GM13977 (cell line): ENCODE measurements around the gene RASSF9.

ENCODE experiments used
- DNase-seq: peaks from one replicate; pipeline ENCODE4 v3.0.0; 2012; ENCODE audit warnings: low spot score
- in situ Hi-C: fragments of 300-500 bp; cut with MboI; formaldehyde crosslinking; loops from one replicate; pipeline ENCODE4 v1.12.0; 2022; ENCODE audit warnings: low sequenced_read_pairs, low pct_unique_long_range_greater_than_20kb, mixed read lengths, inconsistent platforms; ENCODE audit not compliant: unreplicated experiment
- TF ChIP-seq, protein P1 (sequence below): IDR thresholded peaks from 2 replicates; pipeline ENCODE4 v1.5.1; 2012; ENCODE audit warnings: mild to moderate bottlenecking, control low read depth; ENCODE audit not compliant: insufficient read depth; ENCODE audit errors: extremely low read depth, missing control alignments

Gene RASSF9

DNA sequence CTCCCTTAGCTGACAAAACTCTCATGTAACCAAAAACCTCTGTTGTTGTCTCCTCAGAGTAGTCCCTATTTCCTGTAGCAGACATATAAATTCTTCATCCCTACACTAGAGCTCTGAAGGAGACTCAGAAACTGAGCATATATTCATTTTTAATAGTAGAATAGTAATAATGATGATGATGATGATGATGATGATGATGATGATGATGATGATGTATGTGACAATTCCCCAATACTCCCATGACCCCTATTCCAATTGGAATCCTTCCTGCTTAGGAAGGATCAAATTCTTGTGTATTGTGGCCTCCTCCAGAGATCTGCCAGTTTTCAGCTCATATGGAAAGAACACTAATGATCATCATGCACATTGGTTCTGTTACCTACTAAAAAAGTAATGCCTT, 26.7 kb downstream of the RASSF9 start:
- in situ Hi-C loops, result no loop called here
- TF ChIP-seq, protein P1, sequence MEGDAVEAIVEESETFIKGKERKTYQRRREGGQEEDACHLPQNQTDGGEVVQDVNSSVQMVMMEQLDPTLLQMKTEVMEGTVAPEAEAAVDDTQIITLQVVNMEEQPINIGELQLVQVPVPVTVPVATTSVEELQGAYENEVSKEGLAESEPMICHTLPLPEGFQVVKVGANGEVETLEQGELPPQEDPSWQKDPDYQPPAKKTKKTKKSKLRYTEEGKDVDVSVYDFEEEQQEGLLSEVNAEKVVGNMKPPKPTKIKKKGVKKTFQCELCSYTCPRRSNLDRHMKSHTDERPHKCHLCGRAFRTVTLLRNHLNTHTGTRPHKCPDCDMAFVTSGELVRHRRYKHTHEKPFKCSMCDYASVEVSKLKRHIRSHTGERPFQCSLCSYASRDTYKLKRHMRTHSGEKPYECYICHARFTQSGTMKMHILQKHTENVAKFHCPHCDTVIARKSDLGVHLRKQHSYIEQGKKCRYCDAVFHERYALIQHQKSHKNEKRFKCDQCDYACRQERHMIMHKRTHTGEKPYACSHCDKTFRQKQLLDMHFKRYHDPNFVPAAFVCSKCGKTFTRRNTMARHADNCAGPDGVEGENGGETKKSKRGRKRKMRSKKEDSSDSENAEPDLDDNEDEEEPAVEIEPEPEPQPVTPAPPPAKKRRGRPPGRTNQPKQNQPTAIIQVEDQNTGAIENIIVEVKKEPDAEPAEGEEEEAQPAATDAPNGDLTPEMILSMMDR, result no peak
- no peak for DNase-seq

DNA sequence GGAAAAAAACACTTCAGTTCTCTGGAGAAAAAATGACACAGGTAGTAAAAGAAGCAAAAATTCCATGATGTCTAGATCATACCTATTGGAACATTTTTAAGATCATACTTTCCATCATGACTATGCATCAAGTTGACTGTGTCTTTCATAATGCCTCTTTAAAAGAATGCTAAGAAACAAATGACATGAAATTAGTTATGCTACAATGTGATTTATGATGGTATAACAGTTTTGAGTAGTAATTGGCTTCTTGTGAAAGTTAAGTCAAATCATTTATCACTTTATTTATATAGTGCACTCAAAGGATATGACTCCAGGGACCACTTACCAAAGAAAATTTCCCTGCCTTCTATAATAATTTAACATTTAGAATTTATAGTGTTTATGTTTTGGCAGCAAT, 28.5 kb downstream of the RASSF9 start:
- DNase-seq, result no peak
- in situ Hi-C loops, result no loop called here
- TF ChIP-seq, protein P1, result no peak

DNA sequence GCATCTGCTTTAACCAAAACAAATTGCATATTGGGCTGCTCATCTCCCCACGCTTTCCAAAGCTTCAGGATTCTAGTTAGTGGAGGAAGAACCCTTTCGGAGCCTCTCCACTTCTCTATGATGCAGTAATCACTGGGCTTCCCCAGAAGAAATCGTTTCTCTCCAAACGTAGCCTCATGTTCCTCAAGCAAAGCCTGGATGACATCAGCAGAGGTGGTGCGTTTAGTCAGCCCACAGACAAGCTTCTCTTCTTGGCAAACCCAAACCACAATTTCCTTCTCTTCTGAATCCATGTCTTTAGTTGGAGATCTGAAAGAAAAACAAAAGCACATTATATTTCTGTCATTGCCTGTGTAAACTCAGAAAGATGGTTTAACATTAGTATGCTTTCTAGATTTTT, 30.6 kb downstream of the RASSF9 start:
- in situ Hi-C loops, result no loop called here
- DNase-seq, result no peak
- TF ChIP-seq, protein P1, result no peak

DNA sequence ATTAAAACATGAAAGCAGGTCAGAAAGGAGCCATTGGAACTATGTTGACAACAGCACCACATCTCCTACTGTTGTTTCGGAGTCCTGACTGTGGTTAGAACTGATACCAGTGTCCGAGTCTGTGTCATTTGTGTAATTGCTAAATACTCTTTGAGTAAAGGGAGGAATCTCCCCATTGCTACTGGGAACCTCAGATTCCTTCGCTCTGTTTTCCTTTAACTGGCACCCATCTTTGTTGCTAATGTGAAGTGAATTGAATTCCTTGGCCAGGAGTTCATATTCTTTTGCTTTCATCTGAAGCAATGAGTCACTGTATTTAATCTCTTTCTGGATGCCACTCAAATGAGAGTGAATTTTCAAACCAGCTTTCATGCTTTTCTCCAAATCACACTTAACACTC, 31.5 kb downstream of the RASSF9 start:
- TF ChIP-seq, protein P1, result no peak
- in situ Hi-C loops, result no loop called here
- no peak for DNase-seq

DNA sequence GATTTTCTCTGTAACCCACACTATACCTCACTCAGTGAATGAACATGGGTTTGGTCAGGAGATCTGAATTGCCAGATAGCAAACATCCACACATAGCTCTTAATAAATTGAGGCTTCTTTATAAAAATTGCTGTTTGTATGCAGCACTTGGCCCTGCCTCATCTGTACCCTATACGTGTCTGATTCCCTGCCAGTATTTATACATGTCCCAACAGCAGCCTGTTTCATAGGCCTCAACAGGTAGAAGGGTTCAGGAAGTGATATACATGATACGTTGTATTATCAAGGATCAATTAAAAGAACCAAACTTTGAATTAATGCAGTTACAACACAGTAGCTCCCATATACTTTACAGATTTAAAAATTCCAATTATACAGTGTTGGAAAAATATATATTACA, 32.3 kb downstream of the RASSF9 start:
- TF ChIP-seq, protein P1, result no peak
- no peak for DNase-seq
- in situ Hi-C loops, result no loop called here

DNA sequence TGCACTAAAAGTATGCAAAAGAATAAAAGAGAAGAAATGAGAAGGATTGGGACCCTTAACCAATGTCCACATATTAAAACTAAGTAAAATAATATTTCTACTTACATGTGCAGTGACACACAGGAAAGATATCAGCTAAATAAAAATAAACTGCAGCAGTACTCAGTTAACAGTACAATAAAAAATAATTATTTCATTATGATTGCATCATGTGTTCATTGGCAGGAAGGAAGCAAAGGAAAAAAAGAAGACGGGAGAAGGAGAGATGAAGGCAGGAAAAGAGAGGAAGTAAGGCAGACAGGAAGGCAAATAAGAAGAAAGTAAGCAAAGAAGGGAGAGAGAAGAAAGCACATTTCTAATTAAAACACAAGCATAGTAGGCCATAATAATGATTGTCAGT, 33.0 kb downstream of the RASSF9 start:
- DNase-seq, result no peak
- in situ Hi-C loops, result no loop called here
- TF ChIP-seq, protein P1, result no peak

DNA sequence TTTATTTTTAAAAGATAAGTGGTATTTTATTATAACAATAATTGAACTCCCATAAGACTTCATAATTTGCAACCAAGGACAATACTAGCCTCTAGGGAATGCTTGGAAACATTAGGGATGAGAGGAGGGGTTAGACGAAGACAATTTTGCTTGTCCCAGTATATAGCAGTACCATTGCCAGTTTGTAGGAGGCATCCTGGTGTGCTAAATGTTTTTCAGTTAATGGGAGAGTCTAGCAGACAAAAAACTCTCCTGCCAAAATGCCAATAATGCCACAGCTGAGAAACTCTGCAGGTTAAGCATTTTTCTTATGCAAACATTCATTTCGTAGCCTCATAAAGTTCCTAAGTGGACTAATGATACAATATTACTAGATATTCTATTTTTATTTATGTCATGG, 38.1 kb downstream of the RASSF9 start:
- TF ChIP-seq, protein P1, result no peak
- DNase-seq, result no peak
- in situ Hi-C loops, result no loop called here
